ENCODE measurements around the gene CHAMP1. TPM values are rescaled to one million over a fixed set of nuclear protein-coding genes. Genes with fewer than 3 reads are reported as not detected.
A peak's percentile ranks its signal among the peaks of the same experiment; 100 is the strongest.

CHAMP1 gene
- total and polyA plus RNA-seq, 2 of the 13 experiments (the other 11 are each of a cell fraction or from before 2014, with no cell fraction given): 8.4 to 9.7 TPM

GRCh38 chr13:114281351-114282040 lies 32.8 kb upstream of the CHAMP1 start, which contains the start of gene UPF3A (continued):
- TF ChIP-seq ZNF574 (CRISPR knock-in tag; IDR thresholded peaks at IDR 0.05): peak; percentile 30
- TF ChIP-seq ZNF580 (CRISPR knock-in tag; IDR thresholded peaks at IDR 0.05; ENCODE audit: borderline replicate concordance, low read depth): peak; percentile 45; the same call in 1 of the 2 replicates
- TF ChIP-seq CEBPZ (IDR thresholded peaks at IDR 0.05; ENCODE audit: low read length): no peak
- TF ChIP-seq ZSCAN30 (CRISPR knock-in tag; IDR thresholded peaks at IDR 0.05): no peak
- no peak for TF ChIP-seq ZNF468 (CRISPR knock-in tag; IDR thresholded peaks at IDR 0.05)
- no peak for TF ChIP-seq ZNF136 (CRISPR knock-in tag; IDR thresholded peaks at IDR 0.05; ENCODE audit: low read depth)
- TF ChIP-seq ATRX (CRISPR knock-in tag; IDR thresholded peaks at IDR 0.05; ENCODE audit: borderline replicate concordance): no peak
- TF ChIP-seq SNAPC2 (CRISPR knock-in tag; IDR thresholded peaks at IDR 0.05): peak; percentile 73; the same call in 1 of the 2 replicates
- no peak for TF ChIP-seq ZNF207 (IDR thresholded peaks at IDR 0.05; ENCODE audit: borderline replicate concordance)
- no peak for TF ChIP-seq CREB1 (IDR thresholded peaks at IDR 0.05)
- no peak for TF ChIP-seq CREB1 (CRISPR knock-in tag; IDR thresholded peaks at IDR 0.05)
- TF ChIP-seq ZBTB25 (CRISPR knock-in tag; IDR thresholded peaks at IDR 0.05): peak; percentile 99
- TF ChIP-seq CREB3 (CRISPR knock-in tag; IDR thresholded peaks at IDR 0.05): no peak; the same call in 1 of the 2 replicates
- TF ChIP-seq KDM2A (CRISPR knock-in tag; IDR thresholded peaks at IDR 0.05; ENCODE audit: borderline replicate concordance, low read depth): peak; percentile 87
- no peak for TF ChIP-seq SIX4 (CRISPR knock-in tag; IDR thresholded peaks at IDR 0.05)
- TF ChIP-seq WIZ (CRISPR knock-in tag; IDR thresholded peaks at IDR 0.05): no peak
- TF ChIP-seq MXD4 (CRISPR knock-in tag; IDR thresholded peaks at IDR 0.05): peak; percentile 39; the same call in 1 of the 2 replicates
- no peak for TF ChIP-seq FOXP1 (IDR thresholded peaks at IDR 0.05)
- no peak for TF ChIP-seq FOXP1 (CRISPR knock-in tag; IDR thresholded peaks at IDR 0.05)
- peak; percentile 17 for TF ChIP-seq PHF5A (CRISPR knock-in tag; IDR thresholded peaks at IDR 0.05; ENCODE audit: low read depth, unreplicated experiment)
- TF ChIP-seq RARG (CRISPR knock-in tag; IDR thresholded peaks at IDR 0.05; ENCODE audit: low read depth): no peak
- peak; percentile 82 to 88 for TF ChIP-seq POLR2A (IDR thresholded peaks at IDR 0.05; ENCODE audit: insufficient read depth in 1 of 2, low read depth in 2 of 2, low read length in 2 of 2)
- TF ChIP-seq ZSCAN25 (CRISPR knock-in tag; IDR thresholded peaks at IDR 0.05): peak; percentile 44; the same call in 1 of the 2 replicates
- TF ChIP-seq ELF3 (CRISPR knock-in tag; IDR thresholded peaks at IDR 0.05): peak; percentile 65
